ENCODE results near the gene HGFAC. TPM values are rescaled to one million over a fixed set of nuclear protein-coding genes. Genes with fewer than 3 reads are reported as not detected.
"Not testable (repeated sequence)": the region's sequence is repeated elsewhere in the genome, so short reads cannot be mapped to it uniquely, and the experiment has no call there.

HGFAC gene
- total RNA-seq, 1 donor from 2014 or later, result 3.1 TPM

DNA sequence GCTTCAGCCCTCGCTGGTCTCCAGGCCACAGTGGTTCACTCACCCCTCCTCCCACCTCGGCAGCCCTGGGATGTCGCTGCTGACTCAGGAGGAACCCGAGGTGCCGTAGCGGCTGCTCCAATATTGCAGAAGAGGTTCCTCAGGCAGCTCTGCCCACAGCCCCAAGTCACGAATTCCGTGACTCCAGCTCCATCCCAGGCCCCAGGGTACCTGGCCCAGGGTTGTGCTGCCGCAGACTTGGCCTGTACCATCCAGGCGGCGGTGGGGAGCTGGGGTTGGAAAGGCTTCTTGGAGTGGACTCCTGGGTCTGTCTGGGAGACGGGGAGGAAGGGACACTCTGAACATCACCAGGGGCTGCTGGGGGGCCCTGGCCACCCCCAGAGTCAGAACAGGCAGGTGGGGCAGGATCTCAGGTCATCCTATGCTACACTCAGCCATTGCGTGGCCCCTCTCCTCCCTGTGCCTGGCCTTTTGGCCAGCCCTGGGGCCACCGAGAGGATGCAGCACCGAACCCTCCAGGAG, 728 bp upstream of the HGFAC start:
- DNase-seq (ENCODE audit: low spot score), result peak; percentile 19

DNA sequence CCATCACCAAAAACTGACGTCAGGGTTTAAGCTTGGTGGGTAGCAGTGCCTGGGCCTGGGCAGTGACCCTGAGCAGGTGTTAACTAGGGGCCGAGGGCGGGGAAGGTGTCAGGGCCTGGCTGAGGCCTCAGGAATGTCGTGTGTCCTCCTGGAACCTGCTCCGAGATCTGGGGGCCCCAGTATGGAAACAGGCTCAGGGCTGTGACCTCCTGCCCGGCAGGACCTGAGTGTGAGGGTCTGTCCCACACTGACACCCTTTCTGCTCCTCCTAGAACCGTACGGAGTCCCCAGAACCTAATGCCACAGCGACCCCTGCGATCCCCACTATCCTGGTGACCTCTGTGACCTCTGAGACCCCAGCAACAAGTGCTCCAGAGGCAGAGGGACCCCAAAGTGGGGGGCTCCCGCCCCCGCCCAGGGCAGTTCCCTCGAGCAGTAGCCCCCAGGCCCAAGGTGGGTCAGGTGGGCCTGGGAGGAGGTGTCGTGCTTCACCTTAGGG, 741 bp downstream of the HGFAC start:
- no peak for DNase-seq (ENCODE audit: low spot score)

DNA sequence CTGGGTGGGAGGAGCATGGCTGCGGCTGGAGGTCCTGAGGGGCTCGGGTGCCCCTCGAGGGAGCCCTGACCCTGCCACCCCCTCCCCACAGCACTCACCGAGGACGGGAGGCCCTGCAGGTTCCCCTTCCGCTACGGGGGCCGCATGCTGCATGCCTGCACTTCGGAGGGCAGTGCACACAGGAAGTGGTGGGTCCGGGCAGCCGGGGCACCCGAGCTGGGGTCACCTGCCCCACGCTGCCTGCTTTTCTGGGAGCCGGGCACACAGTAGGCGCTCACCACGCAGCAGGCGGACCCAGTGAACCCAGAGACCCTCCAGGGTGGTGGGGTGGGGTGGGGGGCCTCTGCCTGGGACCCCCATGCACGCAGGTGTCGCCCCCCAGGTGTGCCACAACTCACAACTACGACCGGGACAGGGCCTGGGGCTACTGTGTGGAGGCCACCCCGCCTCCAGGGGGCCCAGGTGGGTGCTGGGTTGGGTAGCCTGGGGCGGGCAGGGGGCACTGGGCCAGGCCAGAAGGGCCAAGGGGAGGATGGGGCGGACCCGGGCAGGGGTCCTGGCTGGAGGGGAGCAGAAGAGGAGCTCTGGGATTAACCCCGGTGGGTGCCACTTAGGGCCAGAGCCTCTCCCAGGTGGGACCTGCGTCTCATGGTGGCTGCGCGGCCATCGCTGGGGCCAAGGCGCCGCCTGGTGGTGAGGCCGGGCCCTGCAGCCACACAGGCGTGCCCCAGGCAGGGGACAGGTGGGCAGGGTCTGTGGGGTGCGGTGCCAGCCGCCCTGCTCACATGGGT, 1.4 kb downstream of the HGFAC start:
- DNase-seq (ENCODE audit: low spot score), result no peak

DNA sequence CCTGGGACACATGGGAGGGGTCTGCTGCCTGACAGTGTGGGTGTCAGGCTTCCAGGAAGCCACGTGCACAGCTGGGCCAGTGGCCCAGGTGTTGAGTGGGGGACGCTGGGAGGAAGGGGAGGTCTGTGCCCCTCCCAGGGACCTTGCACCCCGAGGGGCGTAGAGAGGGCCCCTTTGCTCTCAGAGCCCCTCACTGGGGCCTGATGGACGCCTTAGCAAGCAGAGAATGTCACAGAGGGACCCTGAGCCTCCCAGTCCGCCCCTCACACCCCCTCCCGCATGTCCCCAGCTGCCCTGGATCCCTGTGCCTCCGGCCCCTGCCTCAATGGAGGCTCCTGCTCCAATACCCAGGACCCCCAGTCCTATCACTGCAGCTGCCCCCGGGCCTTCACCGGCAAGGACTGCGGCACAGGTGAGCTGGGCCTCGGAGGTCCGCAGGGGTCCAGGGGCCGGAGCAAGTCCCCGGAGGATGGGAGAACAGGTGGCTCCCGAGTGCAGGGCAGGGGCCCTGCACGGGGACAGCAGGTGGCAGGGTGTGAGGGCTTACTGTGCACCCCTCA, 2.1 kb downstream of the HGFAC start:
- no peak for DNase-seq (ENCODE audit: low spot score)

DNA sequence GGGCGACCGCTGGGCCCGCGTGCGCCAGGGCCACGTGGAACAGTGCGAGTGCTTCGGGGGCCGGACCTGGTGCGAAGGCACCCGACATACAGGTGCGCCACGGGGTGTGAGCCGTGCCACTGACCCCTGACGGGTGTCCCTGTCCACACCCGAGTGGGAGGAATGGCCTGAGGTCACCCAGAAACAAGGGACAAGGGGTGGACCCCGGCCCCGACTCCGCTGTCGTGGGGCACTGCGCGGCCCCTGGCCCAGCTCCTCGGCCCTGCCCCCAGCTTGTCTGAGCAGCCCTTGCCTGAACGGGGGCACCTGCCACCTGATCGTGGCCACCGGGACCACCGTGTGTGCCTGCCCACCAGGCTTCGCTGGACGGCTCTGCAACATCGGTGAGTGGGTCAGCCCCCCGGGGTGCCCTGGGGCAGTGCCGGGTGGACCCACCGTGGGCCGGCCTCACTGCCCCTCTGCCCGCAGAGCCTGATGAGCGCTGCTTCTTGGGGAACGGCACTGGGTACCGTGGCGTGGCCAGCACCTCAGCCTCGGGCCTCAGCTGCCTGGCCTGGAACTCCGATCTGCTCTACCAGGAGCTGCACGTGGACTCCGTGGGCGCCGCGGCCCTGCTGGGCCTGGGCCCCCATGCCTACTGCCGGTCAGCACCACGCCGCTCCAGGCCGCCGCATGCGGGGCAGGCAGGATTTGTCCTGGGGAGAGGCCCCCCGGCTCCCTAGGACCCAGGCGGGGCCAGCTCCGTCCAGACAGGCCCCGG, 2.8 kb downstream of the HGFAC start:
- DNase-seq (ENCODE audit: low spot score), result no peak

DNA sequence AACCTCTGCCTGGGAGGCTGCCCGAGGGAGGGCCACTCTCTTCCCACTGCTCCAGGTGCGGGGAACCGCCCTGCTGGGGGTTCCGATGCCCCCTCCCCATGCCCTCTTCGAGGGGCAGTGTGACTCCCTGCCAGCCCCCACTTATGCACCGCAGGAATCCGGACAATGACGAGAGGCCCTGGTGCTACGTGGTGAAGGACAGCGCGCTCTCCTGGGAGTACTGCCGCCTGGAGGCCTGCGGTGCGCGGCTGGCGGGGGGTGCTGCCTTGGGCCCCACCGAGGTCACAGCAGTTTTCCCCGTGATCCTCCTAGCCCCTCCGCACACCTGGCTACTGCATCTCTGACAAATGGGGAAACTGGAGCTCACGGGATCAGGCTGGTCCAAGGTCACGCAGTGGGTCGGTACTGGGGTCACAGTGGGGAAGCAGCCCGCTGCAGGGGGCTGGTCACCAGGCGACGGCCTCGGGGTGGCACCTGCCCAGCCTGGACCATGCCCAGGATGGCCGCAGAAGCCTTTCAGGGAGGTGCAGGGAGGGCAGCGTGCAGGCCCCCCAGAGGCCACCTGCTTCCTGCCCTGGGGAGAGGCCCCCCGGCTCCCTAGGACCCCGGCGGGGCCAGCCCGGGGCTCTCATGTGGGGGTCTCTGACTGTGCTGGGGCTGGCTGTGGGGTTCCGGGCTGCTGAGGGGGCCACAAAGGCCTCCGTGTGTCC, 3.5 kb downstream of the HGFAC start:
- no peak for DNase-seq (ENCODE audit: low spot score)

DNA sequence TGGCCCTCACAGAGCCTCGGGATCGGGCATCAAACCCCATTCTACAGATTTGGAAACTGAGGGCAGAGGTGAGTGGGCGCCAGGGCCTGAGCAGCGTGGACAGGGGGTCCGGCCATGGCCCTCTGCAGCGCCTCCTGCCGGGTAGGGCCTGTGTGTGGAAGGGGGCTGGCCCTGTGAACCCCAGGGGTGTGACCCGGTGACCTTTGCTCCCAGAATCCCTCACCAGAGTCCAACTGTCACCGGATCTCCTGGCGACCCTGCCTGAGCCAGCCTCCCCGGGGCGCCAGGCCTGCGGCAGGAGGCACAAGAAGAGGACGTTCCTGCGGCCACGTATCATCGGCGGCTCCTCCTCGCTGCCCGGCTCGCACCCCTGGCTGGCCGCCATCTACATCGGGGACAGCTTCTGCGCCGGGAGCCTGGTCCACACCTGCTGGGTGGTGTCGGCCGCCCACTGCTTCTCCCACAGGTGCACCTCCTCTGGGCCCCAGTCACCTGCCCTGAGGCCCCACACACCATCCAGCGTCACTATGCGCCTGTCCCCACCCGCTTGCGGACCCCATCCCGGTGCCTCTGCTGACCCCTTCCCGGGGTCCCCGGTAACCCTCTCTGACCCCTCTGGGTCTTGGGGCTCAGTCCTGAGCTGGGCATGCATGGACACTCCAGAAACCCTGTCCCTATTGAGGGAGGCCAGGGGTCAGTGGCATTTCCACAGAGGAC, 4.2 kb downstream of the HGFAC start:
- DNase-seq (ENCODE audit: low spot score), result no peak

DNA sequence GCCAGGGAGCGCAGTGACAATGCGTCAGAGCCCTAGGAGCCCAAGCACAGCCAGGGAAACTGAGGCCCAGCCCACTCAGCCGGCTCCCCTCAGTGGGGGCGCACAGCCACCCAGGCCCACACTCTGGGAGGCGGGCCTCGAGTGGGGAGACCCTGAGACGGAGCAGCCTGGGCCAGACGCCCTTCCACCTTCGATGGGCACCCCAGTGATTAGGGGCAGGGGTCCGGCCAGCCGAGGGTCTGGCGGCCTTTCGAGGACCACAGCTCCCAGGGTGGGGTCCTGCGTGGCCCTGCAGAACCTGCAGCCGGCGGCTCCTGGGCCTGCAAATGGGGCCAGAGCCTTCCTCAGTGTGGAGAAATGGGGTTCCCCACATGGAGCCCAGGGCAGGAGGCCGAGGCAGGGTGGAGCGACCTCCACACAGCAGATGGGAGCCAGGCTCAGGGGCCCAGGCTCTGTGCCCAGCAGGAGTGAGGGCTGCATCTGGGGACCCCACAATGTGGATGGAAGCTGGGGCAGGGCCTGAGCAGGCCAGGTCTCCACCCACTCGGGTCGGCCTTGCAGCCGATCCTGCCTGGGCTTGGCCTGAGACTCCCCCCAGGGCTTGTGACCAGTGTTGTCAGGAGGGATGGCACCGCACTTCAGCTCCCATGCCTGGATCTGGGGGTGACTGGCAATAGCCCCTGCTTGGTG, 5.0 kb downstream of the HGFAC start:
- DNase-seq (ENCODE audit: low spot score), result no peak

DNA sequence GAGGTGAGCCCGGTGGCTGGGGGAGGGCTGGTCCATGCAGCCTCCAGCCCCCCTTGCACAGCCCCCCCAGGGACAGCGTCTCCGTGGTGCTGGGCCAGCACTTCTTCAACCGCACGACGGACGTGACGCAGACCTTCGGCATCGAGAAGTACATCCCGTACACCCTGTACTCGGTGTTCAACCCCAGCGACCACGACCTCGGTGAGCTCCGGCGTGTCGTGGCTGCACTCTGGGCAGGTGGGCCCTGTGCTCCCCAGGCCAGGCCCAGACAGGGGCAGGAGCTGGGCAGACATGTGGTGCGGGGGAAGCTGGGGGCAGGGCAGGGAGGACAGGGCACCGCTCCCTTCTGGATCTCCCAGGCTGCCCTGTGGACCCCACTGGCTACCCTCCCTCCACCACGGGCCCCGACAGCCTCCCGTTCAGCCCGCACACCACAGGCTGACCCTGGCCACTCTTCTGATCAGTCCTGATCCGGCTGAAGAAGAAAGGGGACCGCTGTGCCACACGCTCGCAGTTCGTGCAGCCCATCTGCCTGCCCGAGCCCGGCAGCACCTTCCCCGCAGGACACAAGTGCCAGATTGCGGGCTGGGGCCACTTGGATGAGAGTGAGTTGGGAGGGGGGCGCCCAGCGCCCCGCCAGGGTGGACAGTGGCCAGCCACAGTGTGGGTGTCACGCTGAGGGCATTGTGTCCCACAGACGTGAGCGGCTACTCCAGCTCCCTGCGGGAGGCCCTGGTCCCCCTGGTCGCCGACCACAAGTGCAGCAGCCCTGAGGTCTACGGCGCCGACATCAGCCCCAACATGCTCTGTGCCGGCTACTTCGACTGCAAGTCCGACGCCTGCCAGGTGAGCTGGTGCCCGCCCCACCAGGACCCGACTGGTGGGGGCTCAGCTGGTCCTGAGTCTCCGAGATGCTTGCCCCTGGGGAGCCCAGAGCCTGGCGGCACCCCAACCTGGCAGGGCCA, 5.9 kb downstream of the HGFAC start:
- no peak for DNase-seq (ENCODE audit: low spot score)

DNA sequence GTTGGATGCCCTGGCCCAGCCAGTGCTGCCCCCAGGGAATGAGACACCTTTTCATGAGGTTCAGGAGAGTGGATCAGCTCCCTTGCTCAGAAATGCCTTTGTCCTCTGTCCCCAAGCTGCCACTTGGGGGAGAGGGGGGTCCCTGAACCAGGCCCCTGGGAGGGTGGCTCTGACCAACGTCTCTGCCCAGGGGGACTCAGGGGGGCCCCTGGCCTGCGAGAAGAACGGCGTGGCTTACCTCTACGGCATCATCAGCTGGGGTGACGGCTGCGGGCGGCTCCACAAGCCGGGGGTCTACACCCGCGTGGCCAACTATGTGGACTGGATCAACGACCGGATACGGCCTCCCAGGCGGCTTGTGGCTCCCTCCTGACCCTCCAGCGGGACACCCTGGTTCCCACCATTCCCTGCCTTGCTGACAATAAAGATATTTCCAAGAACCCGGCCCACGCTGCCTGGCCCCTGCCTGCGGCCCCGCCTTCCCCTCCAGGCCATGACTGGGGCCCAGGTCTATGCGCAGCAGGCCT, 7.3 kb downstream of the HGFAC start:
- no peak for DNase-seq (ENCODE audit: low spot score)

DNA sequence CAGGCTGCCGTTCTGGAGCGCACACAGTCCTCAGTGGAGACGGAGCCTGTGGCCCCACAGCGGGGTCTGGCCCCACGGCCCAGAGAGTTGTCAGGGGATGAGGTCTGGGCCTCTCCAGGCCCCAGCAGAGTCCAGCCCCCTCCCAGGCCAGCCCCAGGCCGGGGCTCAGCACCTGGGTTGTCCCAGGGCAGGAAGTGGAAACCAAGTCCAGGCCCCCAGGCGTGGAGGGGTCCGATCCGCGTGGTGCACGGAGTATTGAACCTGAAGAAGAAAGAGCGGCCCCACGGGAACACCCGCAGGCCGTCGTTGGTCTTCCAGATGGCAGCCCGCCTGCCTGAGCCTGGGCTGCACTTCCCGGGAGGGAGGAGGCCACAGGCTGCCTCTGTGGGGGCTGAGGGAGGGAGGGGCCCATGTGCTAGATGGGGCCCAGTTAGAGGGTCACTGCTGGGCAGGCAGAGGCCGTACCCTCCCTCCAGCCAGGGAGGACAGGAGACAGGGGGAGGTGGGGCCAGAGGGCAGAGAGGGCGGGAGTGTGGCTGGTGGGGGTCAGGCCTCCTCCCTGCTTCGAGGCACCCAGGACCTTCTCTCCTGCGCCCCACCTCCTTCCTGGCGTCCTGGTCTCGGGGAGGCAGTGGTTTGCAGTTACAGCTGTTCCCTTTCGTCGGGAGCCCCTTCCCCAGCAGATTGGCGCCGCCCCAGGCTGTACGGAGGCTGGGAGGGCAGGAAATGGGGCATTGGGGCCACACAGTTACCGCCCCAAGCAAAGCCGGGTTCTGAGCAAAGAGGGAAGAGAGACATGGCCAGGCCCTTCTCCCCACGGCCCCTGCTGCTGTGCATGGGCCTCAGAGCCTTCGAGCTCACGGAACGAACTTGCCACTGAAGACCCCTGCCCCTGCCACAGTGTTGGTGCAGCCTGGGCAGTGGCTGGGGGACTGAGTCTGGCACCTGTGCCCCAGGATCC, 8.1 kb downstream of the HGFAC start:
- DNase-seq (ENCODE audit: low spot score), result peak; percentile 29

DNA sequence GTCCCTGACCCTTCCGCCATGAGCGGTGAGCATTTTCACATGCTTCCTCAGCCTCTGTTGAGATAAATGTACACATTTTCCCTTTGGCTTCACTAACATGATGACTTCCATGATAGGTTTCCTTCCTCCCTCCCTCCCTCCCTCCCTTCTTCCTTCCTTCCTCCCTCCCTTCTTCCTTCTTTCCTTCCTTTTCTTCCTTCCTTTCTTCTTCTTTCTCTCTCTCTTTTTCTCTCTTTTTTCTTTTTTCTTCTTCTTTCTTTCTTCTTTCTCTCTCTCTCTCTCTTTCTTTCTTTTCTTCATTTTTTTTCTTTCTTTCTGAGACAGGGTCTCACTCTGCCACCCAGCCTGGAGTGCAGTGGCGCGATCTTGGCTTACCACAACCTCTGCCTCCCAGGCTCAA, 8.9 kb downstream of the HGFAC start:
- no peak for DNase-seq (ENCODE audit: low spot score)

DNA sequence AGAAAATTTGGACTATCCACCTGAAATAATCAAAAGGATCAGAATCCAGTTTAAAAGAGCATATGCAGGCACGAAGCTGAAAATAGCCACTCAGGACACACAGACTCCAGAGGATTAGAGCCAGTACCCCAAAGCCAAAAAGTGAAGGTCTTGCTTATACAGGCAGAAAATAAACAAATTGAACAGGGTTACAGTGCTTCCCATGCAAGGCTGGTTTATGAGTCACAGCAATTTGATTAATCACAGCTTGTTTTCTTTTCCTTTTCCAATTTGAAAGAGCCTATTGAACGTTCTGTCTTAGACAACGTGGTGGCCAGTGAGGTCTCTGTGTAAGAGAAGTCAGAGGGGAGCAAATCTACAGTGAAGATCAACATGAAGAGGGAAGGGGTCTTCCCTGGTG, 10.2 kb downstream of the HGFAC start:
- no peak for DNase-seq (ENCODE audit: low spot score)

DNA sequence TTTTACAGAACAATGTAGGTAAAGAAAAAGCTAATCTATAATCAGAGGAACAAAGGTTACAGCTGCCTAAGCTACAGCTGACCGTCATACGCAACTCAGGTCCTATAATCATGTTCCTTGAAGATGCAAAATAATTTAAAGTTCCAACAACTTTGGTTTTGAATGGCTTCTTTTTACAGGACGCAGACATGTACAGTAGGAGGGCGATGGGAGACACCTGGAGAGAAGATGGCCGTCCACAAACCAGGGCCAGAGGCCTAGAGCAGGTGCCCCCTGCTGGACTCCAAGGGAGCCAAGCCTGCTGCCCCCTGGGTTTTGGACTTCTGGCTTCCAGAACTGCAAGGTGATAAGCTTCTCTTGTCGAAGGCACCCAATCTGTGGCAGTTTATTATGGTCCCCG, 10.6 kb downstream of the HGFAC start:
- no peak for DNase-seq (ENCODE audit: low spot score)

DNA sequence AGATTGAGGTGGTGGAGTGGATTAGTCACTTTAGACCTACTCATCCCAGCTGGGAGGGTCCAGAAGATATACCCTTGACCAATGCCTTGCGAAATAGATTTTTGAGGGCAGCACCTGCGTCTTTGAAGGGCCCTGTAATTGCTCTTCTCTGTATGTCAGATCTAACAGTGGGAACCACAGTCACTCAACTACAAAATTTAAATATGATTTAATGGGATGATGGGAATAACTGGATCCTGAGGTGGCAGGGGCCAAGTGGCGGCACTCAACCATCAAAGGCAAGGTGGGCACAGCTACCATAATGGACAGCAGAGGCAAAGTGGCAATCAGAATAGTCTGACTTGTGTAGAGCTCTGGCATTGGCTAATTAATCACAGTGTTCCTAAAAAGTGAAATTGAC, 13.8 kb downstream of the HGFAC start:
- not testable (repeated sequence) for DNase-seq (ENCODE audit: low spot score)

DNA sequence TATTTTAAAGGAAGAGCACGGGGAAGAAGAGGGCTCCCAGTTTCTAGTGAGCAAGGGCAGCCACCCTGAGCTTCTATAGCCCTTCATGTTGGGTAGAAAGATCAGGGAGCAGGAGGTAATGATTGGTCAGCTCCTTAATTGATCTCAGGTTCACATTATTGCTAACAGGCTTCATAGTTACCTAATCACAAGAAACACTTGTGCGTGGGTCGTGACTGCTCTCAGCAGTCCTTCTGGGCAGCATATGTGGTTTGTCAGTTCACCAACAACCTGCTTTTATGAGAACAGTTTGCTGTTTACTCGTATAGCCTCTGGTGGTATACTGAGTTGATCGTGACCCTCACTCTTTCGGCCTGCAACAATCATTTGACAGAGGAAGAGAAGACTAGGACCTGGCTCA, 16.6 kb downstream of the HGFAC start:
- DNase-seq (ENCODE audit: low spot score), result no peak

DNA sequence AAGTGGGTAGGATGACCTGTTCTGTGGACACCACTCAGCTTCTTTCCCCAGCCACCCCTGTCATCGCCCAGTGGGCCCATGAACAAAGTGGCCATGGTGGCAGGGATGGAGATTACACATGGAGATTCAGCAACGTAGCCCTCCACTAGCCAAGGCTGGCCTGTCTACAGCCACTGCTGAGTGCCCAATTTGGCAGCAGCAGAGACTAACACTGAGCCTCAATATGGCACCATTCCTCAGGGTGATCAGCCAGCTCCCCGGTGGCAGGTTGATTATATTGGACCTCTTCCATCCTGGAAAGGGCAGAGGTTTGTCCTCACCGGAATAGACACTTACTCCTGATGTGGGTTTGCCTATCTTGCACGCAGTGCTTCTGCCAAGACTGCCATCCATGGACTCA, 17.4 kb downstream of the HGFAC start:
- DNase-seq (ENCODE audit: low spot score), result not testable (repeated sequence)

DNA sequence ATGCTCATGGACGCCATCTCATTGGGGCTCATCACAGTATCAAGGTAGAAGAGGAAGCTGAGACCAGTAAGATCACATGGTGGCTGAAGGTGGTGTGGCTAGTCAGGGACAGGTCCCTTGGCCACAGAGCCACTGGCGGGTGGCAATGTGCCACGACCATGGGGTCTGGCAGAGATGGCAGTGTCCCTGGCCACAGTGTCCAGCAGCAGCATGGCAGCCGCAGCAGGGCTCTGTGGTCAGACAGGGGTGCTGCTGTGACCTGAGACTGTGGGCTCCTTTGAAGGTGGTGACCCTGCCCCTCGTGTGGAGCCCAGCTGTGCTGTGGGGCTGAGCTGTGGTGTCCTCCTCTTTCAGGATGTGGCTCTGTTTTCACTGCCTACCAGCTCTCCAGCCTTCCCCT, 19.2 kb downstream of the HGFAC start:
- no peak for DNase-seq (ENCODE audit: low spot score)

All from umbilical cord (tissue), 2 donors.